Neural progenitor cell (in vitro differentiated cells): ENCODE results near the gene METTL6.
A peak's percentile ranks its signal among the peaks of the same experiment; 100 is the strongest.

Source experiments
- EZH2 ChIP-seq: fragments of 200-600 bp; sonication (generic); IDR thresholded peaks from 2 replicates; pipeline ENCODE4 v1.6.1; 2017; ENCODE audit warnings: antibody characterized with exemption, mild to moderate bottlenecking, moderate library complexity
- EZH2phosphoT487 ChIP-seq: fragments of 200-600 bp; sonication (generic); IDR thresholded peaks from 2 replicates; pipeline ENCODE4 v1.6.1; 2017; ENCODE audit warnings: antibody characterized with exemption
- TF ChIP-seq, protein P1 (sequence below): fragments of 200-600 bp; sonication (generic); IDR thresholded peaks from 2 replicates; pipeline ENCODE4 v1.5.1; 2017; ENCODE audit warnings: antibody characterized with exemption, mild to moderate bottlenecking

GRCh38 chr3:15377961-15378791 is 49.2 kb downstream of the METTL6 start:
- TF ChIP-seq, protein P1, sequence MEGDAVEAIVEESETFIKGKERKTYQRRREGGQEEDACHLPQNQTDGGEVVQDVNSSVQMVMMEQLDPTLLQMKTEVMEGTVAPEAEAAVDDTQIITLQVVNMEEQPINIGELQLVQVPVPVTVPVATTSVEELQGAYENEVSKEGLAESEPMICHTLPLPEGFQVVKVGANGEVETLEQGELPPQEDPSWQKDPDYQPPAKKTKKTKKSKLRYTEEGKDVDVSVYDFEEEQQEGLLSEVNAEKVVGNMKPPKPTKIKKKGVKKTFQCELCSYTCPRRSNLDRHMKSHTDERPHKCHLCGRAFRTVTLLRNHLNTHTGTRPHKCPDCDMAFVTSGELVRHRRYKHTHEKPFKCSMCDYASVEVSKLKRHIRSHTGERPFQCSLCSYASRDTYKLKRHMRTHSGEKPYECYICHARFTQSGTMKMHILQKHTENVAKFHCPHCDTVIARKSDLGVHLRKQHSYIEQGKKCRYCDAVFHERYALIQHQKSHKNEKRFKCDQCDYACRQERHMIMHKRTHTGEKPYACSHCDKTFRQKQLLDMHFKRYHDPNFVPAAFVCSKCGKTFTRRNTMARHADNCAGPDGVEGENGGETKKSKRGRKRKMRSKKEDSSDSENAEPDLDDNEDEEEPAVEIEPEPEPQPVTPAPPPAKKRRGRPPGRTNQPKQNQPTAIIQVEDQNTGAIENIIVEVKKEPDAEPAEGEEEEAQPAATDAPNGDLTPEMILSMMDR = peak; percentile 85
- TF ChIP-seq EZH2 = no peak
- TF ChIP-seq EZH2phosphoT487 = no peak
